ENCODE results near the gene B3GNT3.

DNA sequence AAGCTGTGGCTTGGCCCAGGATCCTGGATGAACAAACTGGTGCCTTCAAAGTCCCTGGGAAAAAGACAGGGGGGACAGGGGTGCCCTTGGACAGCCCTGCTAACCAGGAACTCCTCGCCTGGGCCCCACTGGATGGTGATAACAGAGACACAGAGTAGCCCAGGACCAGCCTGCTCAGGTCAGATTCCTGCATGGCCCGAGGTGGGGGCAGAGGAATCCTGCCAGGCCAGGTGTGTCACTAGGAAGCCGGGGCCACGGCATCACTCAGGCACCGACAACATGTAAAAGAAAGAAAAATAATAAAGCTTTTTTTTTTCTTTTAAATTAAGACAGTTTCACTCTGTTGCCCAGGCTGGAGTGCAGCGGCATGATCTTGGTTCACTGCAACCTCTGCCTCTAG lies 59.1 kb downstream of the B3GNT3 start:
- TF ChIP-seq, protein P1, sequence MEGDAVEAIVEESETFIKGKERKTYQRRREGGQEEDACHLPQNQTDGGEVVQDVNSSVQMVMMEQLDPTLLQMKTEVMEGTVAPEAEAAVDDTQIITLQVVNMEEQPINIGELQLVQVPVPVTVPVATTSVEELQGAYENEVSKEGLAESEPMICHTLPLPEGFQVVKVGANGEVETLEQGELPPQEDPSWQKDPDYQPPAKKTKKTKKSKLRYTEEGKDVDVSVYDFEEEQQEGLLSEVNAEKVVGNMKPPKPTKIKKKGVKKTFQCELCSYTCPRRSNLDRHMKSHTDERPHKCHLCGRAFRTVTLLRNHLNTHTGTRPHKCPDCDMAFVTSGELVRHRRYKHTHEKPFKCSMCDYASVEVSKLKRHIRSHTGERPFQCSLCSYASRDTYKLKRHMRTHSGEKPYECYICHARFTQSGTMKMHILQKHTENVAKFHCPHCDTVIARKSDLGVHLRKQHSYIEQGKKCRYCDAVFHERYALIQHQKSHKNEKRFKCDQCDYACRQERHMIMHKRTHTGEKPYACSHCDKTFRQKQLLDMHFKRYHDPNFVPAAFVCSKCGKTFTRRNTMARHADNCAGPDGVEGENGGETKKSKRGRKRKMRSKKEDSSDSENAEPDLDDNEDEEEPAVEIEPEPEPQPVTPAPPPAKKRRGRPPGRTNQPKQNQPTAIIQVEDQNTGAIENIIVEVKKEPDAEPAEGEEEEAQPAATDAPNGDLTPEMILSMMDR (IDR thresholded peaks at IDR 0.05) = no peak
- TF ChIP-seq POLR2A (IDR thresholded peaks at IDR 0.05) = no peak
